Hippocampal formation (tissue), 2 donors: ENCODE results near the gene WDFY2.
A peak's percentile ranks its signal among the peaks of the same experiment; 100 is the strongest.
"Not testable (repeated sequence)": the region's sequence is repeated elsewhere in the genome, so short reads cannot be mapped to it uniquely, and the experiment has no call there.

Source experiments
- DNase-seq, 2 donors: peaks; one replicate each; lab custom pipeline; 2025; lab: John Stamatoyannopoulos, UW

The WDFY2 gene

GRCh38 chr13:51583875-51584730 is at the start of gene WDFY2:
Gene WDFY2, plus strand, starts transcription at chr13:51584462. Its CDS starts 226 bp downstream, at chr13:51584688.
- peak; percentile 99 for DNase-seq

GRCh38 chr13:51538591-51539179 is 45.6 kb upstream of the WDFY2 start:
- DNase-seq = no peak

GRCh38 chr13:51539887-51540286 is 44.4 kb upstream of the WDFY2 start:
- no peak for DNase-seq

GRCh38 chr13:51541037-51541436 is 43.2 kb upstream of the WDFY2 start:
- no peak for DNase-seq

- DNase-seq = no peak
Measured at GRCh38 chr13:51541809-51542258, 42.4 kb upstream of the WDFY2 start.

GRCh38 chr13:51542346-51543242 is 41.7 kb upstream of the WDFY2 start:
- DNase-seq = peak in 1 of 2 donors; percentile 13

- not testable (repeated sequence) for DNase-seq
Measured at GRCh38 chr13:51545446-51545845, 38.8 kb upstream of the WDFY2 start.

GRCh38 chr13:51547425-51548176 is 36.7 kb upstream of the WDFY2 start:
- no peak for DNase-seq

GRCh38 chr13:51549050-51549449 is 35.2 kb upstream of the WDFY2 start:
- DNase-seq = no peak

GRCh38 chr13:51549593-51549992 is 34.7 kb upstream of the WDFY2 start:
- no peak for DNase-seq

GRCh38 chr13:51550151-51550550 is 34.1 kb upstream of the WDFY2 start:
- DNase-seq = no peak

- no peak for DNase-seq
Measured at GRCh38 chr13:51551416-51551815, 32.8 kb upstream of the WDFY2 start.

GRCh38 chr13:51552027-51552426 is 32.2 kb upstream of the WDFY2 start:
- DNase-seq = no peak

- DNase-seq = no peak
Measured at GRCh38 chr13:51553531-51553930, 30.7 kb upstream of the WDFY2 start.

GRCh38 chr13:51556740-51557139 is 27.5 kb upstream of the WDFY2 start:
- no peak for DNase-seq

- no peak for DNase-seq
Measured at GRCh38 chr13:51557438-51557837, 26.8 kb upstream of the WDFY2 start.

GRCh38 chr13:51557875-51558612 is 26.2 kb upstream of the WDFY2 start:
- no peak for DNase-seq

- DNase-seq = no peak
Measured at GRCh38 chr13:51559946-51560735, 24.1 kb upstream of the WDFY2 start.

- no peak for DNase-seq
Measured at GRCh38 chr13:51562011-51562671, 22.1 kb upstream of the WDFY2 start.
